Stimulated activated CD8-positive, alpha-beta memory T cell treated with anti-CD3 and anti-CD28 coated beads, Interleukin-15, amount 100 ng/mL, for 1 hour (primary cell): Measurements from ENCODE around the gene IGFALS.

Experiments used
- DNase-seq: peaks from one replicate; pipeline ENCODE4 v3.0.0-alpha.2; 2020; ENCODE audit warnings: low read depth

The IGFALS gene

DNA sequence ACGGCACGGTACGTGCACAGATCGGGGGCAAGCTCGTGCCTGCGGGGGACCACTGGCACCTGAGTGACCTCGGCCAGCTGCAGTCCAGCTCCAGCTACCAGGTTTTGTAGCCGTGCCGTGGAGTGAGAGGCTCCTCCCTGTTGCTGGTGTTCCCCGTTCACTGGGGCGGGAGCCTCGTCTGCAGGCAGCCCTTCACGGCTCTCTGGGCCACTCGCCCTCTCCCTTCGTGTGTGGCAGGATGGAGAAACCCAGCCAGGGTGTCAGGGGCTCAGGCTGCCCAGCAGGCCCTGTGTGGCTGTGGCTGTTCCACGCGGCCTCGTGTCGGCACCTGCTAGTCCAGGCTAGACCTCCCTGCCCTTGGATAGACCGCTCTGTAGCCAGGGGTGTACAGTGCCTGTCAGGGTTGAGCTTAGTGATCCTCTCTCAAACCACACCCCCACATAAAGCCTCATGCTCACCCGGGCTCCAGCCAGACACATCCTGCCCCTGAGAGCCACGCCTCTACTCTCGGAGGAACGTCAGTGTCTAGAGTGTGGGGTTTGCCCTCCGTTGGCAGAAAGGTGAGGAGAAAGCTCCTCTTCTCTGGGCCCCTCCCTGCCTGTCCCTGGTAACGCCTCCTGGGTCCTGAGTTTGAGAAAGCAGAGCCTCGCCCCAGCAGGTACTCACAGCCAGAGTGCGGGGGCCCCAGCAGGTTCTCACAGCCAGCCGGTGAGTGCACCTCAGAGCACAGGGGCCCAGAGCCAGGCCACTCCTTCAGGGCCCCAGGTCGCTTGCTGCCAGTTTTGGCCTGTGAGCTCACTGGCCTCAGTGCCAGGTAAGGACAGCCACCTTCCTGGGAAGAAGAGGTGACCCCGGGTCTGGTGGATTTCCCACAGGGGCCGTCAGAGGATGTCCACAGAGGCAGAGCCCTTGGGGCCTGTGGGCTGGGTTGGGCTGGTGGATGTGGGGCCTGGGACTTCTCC lies 49.8 kb downstream of the IGFALS start:
- DNase-seq, result no peak

GRCh38 chr16:1741553-1742165 lies 51.8 kb downstream of the IGFALS start:
- no peak for DNase-seq

DNA sequence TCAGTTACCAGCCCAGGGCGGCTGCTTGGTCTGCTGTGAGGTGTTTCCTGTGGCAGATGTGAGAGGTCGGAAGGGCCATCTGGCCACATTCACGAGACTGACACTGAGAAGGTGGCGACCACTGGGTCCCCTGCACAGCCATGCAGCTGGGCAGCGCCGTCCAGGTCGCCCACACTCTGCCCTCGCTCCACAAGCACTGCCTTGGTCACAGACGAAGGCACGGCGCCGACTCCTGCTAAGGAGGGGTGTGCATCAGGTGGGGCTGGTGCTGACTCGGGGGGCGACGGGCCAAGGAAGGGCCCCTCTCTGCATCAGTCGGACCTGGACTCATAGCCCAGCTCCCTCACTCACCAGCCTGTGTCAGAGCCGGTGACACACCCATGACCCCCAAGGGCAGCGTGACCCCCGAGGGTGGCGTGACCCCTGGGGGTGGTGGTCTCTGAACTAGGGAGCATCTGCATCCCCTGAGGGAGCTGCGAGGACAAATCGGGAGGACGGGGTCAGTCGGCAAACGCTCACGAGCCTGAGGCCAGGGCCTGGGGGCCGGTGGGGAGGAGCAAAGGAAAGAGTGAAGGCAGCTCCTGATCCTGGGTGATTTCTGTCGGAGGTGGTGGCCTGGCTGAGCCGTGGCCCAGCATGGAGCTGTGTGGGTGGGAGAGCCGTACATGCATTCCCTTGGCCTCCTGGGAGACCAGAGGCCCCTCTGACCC lies 52.6 kb downstream of the IGFALS start:
- no peak for DNase-seq
